Astrocyte (in vitro differentiated cells and primary cell): ENCODE results near the gene SELENOF. TPM values are rescaled to one million over a fixed set of nuclear protein-coding genes. Genes with fewer than 3 reads are reported as not detected.
"Not testable (repeated sequence)": the region's sequence is repeated elsewhere in the genome, so short reads cannot be mapped to it uniquely, and the experiment has no call there.

Experiments
- DNase-seq: peaks from one replicate; pipeline ENCODE4 v3.0.0-alpha.2; 2010; ENCODE audit warnings: low read depth
- FAIRE-seq: peaks from 2 replicates; lab custom pipeline; 2011; peaks lifted over from hg19 to GRCh38; lab: Jason Lieb, UNC
- H2AFZ ChIP-seq: 2 replicates; pipeline ENCODE4 v1.6.0; 2012; ENCODE audit warnings: low read depth, low read length, inconsistent platforms
- H3K27ac ChIP-seq: 2 replicates; pipeline ENCODE4 v1.5.1; 2011; ENCODE audit warnings: low read depth, low read length, inconsistent platforms
- H3K27me3 ChIP-seq: 2 replicates; pipeline ENCODE4 v1.6.0; 2011; ENCODE audit warnings: low read length, inconsistent platforms; ENCODE audit not compliant: insufficient read depth
- H3K36me3 ChIP-seq: 2 replicates; pipeline ENCODE4 v1.5.1; 2011; ENCODE audit warnings: low read length, inconsistent platforms; ENCODE audit not compliant: insufficient read depth
- H3K4me1 ChIP-seq: 2 replicates; pipeline ENCODE4 v1.5.1; 2011; ENCODE audit warnings: low read length, inconsistent platforms; ENCODE audit not compliant: insufficient read depth
- H3K4me2 ChIP-seq: 2 replicates; pipeline ENCODE4 v1.6.0; 2012; ENCODE audit warnings: low read length, inconsistent platforms
- H3K4me3 ChIP-seq: 2 replicates; pipeline ENCODE4 v1.5.1; 2011; ENCODE audit warnings: low read depth, mild to moderate bottlenecking, low read length, inconsistent platforms; ENCODE audit not compliant: insufficient read depth
- H3K79me2 ChIP-seq: 2 replicates; pipeline ENCODE4 v1.6.0; 2012; ENCODE audit warnings: mild to moderate bottlenecking, low read length, inconsistent platforms; ENCODE audit not compliant: insufficient read depth
- H3K9ac ChIP-seq: 2 replicates; pipeline ENCODE4 v1.6.0; 2012; ENCODE audit warnings: mild to moderate bottlenecking, low read length, inconsistent platforms
- H3K9me3 ChIP-seq: 2 replicates; pipeline ENCODE4 v1.5.1; 2012; ENCODE audit warnings: low read depth, mild to moderate bottlenecking, low read length, inconsistent platforms; ENCODE audit not compliant: insufficient read depth
- H4K20me1 ChIP-seq: 2 replicates; pipeline ENCODE4 v1.6.0; 2012; ENCODE audit warnings: low read length, inconsistent platforms; ENCODE audit not compliant: insufficient read depth
- H3K27ac Mint-ChIP-seq: one replicate; pipeline ENCODE4 v1.8.0; 2021; ENCODE audit warnings: mild to moderate bottlenecking, mixed read lengths; ENCODE audit not compliant: unreplicated experiment
- H3K27me3 Mint-ChIP-seq: one replicate; pipeline ENCODE4 v1.8.0; 2021; ENCODE audit warnings: low read depth, mixed read lengths; ENCODE audit not compliant: unreplicated experiment
- H3K36me3 Mint-ChIP-seq: one replicate; pipeline ENCODE4 v1.8.0; 2021; ENCODE audit warnings: low read depth, mixed read lengths; ENCODE audit not compliant: unreplicated experiment
- H3K4me1 Mint-ChIP-seq: one replicate; pipeline ENCODE4 v1.8.0; 2021; ENCODE audit warnings: low read depth, mixed read lengths; ENCODE audit not compliant: unreplicated experiment
- H3K4me3 Mint-ChIP-seq: one replicate; pipeline ENCODE4 v1.8.0; 2021; ENCODE audit warnings: mild to moderate bottlenecking, moderate library complexity, mixed read lengths; ENCODE audit not compliant: unreplicated experiment
- H3K9me3 Mint-ChIP-seq: one replicate; pipeline ENCODE4 v1.8.0; 2021; ENCODE audit warnings: mild to moderate bottlenecking, mixed read lengths; ENCODE audit not compliant: unreplicated experiment
- EZH2 ChIP-seq: IDR thresholded peaks from 2 replicates; pipeline ENCODE4 v1.6.1; 2012; ENCODE audit warnings: mild to moderate bottlenecking, low read length, inconsistent platforms; ENCODE audit not compliant: insufficient read depth
- total RNA-seq: library from RNA; stranded (reverse); gene quantifications from 2 replicates; pipeline ENCODE4 v1.2.1, GENCODE V29; 2021
- TF ChIP-seq, protein P1 (sequence below): IDR thresholded peaks from 2 replicates; pipeline ENCODE4 v1.5.1; 2011; ENCODE audit warnings: low read depth, mild to moderate bottlenecking, inconsistent platforms, low read length, moderate library complexity; ENCODE audit not compliant: insufficient read depth

SELENOF gene
- total RNA-seq, 1 donor from 2014 or later, result 193 TPM

DNA sequence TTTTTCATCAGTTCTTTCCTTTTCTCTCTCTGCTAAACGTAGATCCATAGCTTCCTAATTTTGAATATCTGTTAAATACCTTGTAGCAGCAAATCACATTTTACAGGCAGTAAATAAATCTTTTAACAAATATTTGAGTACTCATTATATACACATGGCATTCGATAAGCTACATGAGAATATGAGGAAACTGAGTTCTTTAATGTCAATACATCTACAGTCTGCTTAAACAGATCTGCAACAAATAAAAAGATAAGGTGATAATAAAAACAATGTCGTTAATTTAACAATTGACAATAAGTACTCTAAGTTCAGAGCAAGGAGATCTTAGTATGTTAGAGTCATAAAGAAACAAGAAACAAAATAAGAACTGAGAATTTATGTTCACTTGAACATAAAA is 42.9 kb downstream of the SELENOF start:
- no peaks in the 10 kb centered on the region for H3K36me3 ChIP-seq
- no peaks in the 10 kb centered on the region for H3K27me3 Mint-ChIP-seq

DNA sequence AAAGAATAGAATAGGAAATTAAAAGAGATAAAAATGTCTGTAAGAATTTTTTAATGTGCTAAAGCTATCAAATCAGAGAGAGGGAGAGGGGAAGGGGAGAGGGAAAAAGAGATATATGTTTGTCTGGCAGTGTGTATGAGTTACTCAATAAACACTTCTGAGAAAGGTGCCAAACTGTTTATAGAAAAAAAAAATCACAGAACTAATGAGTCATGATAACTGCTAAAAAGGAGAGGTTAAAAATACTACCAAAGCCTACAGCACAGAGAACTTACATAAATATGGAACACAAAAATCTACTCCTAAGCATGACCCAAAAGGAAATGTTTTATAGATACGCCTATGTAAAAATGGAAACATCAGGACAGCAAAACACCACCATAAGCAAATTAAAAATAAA is 45.4 kb downstream of the SELENOF start:
- Mint-ChIP-seq H3K9me3 (no peaks in the 10 kb centered on the region), H3K27me3 (no peaks in the 10 kb centered on the region)

More for the DNA sequence above, 42.9 kb downstream of the SELENOF start:
- Mint-ChIP-seq H3K36me3 (peaks cover 3% of the 10 kb centered on the region), H3K9me3 (no peaks in the 10 kb centered on the region), H3K4me1 (peaks cover 16% of the 10 kb centered on the region), H3K27ac (no peak overlapping the region), H3K4me3 (no peak overlapping the region)
- no peak overlapping the region for H3K27ac ChIP-seq
- H3K27me3 ChIP-seq, result no peaks in the 10 kb centered on the region
- H3K4me3 ChIP-seq, result no peak overlapping the region
- no peak overlapping the region for H3K9ac ChIP-seq
- H3K79me2 ChIP-seq, result peaks cover 2% of the 10 kb centered on the region
- H2AFZ ChIP-seq, result no peak overlapping the region
- no peak overlapping the region for H3K4me2 ChIP-seq
- no peaks in the 10 kb centered on the region for H3K9me3 ChIP-seq
- TF ChIP-seq, protein P1, sequence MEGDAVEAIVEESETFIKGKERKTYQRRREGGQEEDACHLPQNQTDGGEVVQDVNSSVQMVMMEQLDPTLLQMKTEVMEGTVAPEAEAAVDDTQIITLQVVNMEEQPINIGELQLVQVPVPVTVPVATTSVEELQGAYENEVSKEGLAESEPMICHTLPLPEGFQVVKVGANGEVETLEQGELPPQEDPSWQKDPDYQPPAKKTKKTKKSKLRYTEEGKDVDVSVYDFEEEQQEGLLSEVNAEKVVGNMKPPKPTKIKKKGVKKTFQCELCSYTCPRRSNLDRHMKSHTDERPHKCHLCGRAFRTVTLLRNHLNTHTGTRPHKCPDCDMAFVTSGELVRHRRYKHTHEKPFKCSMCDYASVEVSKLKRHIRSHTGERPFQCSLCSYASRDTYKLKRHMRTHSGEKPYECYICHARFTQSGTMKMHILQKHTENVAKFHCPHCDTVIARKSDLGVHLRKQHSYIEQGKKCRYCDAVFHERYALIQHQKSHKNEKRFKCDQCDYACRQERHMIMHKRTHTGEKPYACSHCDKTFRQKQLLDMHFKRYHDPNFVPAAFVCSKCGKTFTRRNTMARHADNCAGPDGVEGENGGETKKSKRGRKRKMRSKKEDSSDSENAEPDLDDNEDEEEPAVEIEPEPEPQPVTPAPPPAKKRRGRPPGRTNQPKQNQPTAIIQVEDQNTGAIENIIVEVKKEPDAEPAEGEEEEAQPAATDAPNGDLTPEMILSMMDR, result no peak
- TF ChIP-seq EZH2, result no peak
- no peaks in the 10 kb centered on the region for H3K4me1 ChIP-seq
- DNase-seq, result no peak
- H4K20me1 ChIP-seq, result no peaks in the 10 kb centered on the region
- peak; percentile 80 for FAIRE-seq

DNA sequence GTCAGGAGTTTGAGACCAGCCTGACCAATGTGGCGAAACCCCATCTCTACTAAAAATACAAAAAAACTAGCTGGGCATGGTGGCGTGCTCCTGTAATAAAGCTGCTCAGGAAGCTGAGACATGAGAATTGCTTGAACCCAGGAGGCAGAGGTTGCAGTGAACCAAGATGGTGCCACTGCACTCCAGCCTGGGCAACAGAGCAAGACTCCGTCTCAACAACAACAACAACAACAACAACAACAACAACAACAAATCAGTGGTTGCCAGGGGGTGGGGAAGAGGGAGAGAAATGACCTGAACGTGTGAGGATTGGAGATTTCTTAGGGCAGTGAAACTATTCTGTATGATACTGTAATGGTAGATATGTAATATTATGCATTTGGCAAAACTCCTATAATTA is 46.6 kb downstream of the SELENOF start:
- not testable (repeated sequence) for H3K36me3 Mint-ChIP-seq, H3K27me3 Mint-ChIP-seq, H3K4me2 ChIP-seq, H3K9me3 ChIP-seq, FAIRE-seq, H3K9ac ChIP-seq, H3K27me3 ChIP-seq, H3K4me1 ChIP-seq, DNase-seq, H3K27ac ChIP-seq, H2AFZ ChIP-seq, H3K4me3 ChIP-seq, H3K9me3 Mint-ChIP-seq, H3K36me3 ChIP-seq, H3K27ac Mint-ChIP-seq, H4K20me1 ChIP-seq, H3K4me3 Mint-ChIP-seq
- peaks cover 16% of the 10 kb centered on the region for H3K4me1 Mint-ChIP-seq
- peaks cover 13% of the 10 kb centered on the region for H3K79me2 ChIP-seq

More for the DNA sequence above, 45.4 kb downstream of the SELENOF start:
- Histone ChIP-seq H3K27me3 (no peaks in the 10 kb centered on the region), H3K4me2 (no peak overlapping the region), H4K20me1 (peaks cover 9% of the 10 kb centered on the region), H3K4me1 (no peaks in the 10 kb centered on the region), H3K79me2 (peaks cover 13% of the 10 kb centered on the region), H3K9ac (no peak overlapping the region), H3K36me3 (no peaks in the 10 kb centered on the region), H2AFZ (no peak overlapping the region), H3K27ac (no peak overlapping the region), H3K9me3 (no peaks in the 10 kb centered on the region), H3K4me3 (no peak overlapping the region)
- FAIRE-seq (no peak), DNase-seq (peak; percentile 23)
- peaks cover 2% of the 10 kb centered on the region for H3K36me3 Mint-ChIP-seq
- H3K4me1 Mint-ChIP-seq, result peaks cover 16% of the 10 kb centered on the region
- no peak overlapping the region for H3K27ac Mint-ChIP-seq
- TF ChIP-seq EZH2, result no peak
- TF ChIP-seq, protein P1, result no peak
- no peak overlapping the region for H3K4me3 Mint-ChIP-seq
